ENCODE results near the gene THSD4. TPM values are rescaled to one million over a fixed set of nuclear protein-coding genes. Genes with fewer than 3 reads are reported as not detected.

Gene THSD4
- polyA plus RNA-seq, 1 experiment = 45.8 TPM

DNA sequence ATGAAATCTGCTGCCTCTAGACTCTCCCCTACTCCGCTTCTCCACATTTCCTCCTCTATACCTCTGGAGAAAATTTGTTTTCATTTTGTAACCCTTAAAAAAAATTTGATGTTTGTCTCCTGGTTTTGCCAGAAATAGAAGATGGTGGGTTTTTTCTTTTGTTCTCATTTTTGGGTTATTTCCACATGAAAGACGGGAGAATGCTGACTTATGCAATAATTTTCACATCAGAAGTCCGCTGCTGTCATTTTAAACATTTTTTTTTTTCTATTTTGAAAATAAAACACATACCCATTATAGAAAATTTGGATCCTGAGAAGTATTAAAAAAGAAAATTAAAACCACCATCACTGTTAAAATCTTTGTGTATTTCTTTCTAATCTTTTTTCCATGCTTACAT, 374.3 kb downstream of the THSD4 start:
- POLR2A ChIA-PET = no interaction called here
- CTCF ChIA-PET = no interaction called here

DNA sequence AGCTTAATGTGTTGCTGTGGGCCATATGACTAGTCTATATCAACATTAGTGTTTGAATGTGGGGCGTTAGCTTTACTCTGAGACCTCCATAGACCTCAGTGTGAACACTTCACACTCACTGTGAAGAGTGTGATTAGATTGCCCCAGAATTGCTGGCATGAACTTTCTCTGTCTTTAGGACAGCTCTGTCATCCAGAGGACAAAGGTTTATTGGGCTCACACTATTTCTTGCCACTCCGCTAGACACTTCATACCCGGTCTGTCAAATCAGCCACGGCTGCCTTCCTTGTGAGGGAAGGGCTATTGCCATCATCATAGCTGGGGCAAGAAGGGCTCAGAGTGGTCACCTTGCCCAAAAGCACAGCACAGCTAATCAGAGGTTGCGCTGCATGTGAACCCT, 378.3 kb downstream of the THSD4 start:
- Histone ChIP-seq H3K27me3 (ENCODE audit: control insufficient read depth, insufficient read depth, low read length) (no peaks in the 10 kb centered on the region), H3K4me3 (ENCODE audit: low read depth, low read length) (no peak overlapping the region), H3K9me3 (ENCODE audit: control insufficient read depth, insufficient read depth, low read length) (no peaks in the 10 kb centered on the region; the same call in 1 of the 2 replicates), H3K27ac (ENCODE audit: low read depth, low read length) (no peak overlapping the region)
- POLR2A ChIA-PET = interaction anchor here (0.5 kb wide), 1 partner anchor 423 kb away, joined by 5 read pairs; no protein-coding TSS in a partner anchor
- CTCF ChIA-PET = interaction anchor here (0.8 to 1.6 kb wide), 2 partner anchors 8 to 237 kb away, joined by 3 read pairs; no protein-coding TSS in a partner anchor
- TF ChIP-seq, protein P1, sequence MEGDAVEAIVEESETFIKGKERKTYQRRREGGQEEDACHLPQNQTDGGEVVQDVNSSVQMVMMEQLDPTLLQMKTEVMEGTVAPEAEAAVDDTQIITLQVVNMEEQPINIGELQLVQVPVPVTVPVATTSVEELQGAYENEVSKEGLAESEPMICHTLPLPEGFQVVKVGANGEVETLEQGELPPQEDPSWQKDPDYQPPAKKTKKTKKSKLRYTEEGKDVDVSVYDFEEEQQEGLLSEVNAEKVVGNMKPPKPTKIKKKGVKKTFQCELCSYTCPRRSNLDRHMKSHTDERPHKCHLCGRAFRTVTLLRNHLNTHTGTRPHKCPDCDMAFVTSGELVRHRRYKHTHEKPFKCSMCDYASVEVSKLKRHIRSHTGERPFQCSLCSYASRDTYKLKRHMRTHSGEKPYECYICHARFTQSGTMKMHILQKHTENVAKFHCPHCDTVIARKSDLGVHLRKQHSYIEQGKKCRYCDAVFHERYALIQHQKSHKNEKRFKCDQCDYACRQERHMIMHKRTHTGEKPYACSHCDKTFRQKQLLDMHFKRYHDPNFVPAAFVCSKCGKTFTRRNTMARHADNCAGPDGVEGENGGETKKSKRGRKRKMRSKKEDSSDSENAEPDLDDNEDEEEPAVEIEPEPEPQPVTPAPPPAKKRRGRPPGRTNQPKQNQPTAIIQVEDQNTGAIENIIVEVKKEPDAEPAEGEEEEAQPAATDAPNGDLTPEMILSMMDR (IDR thresholded peaks at IDR 0.05; ENCODE audit: low read depth, low read length) = no peak
- no peak for DNase-seq (ENCODE audit: low read depth, low spot score)

More for the DNA sequence above, 374.3 kb downstream of the THSD4 start:
- no peaks in the 10 kb centered on the region for H3K27me3 ChIP-seq (ENCODE audit: control insufficient read depth, insufficient read depth, low read length)
- no peak for DNase-seq (ENCODE audit: low read depth, low spot score)
- TF ChIP-seq, protein P1 (IDR thresholded peaks at IDR 0.05; ENCODE audit: low read depth, low read length) = no peak
- no peak overlapping the region for H3K4me3 ChIP-seq (ENCODE audit: low read depth, low read length)
- H3K27ac ChIP-seq (ENCODE audit: low read depth, low read length) = no peak overlapping the region
- H3K9me3 ChIP-seq (ENCODE audit: control insufficient read depth, insufficient read depth, low read length) = no peaks in the 10 kb centered on the region; the same call in 1 of the 2 replicates

DNA sequence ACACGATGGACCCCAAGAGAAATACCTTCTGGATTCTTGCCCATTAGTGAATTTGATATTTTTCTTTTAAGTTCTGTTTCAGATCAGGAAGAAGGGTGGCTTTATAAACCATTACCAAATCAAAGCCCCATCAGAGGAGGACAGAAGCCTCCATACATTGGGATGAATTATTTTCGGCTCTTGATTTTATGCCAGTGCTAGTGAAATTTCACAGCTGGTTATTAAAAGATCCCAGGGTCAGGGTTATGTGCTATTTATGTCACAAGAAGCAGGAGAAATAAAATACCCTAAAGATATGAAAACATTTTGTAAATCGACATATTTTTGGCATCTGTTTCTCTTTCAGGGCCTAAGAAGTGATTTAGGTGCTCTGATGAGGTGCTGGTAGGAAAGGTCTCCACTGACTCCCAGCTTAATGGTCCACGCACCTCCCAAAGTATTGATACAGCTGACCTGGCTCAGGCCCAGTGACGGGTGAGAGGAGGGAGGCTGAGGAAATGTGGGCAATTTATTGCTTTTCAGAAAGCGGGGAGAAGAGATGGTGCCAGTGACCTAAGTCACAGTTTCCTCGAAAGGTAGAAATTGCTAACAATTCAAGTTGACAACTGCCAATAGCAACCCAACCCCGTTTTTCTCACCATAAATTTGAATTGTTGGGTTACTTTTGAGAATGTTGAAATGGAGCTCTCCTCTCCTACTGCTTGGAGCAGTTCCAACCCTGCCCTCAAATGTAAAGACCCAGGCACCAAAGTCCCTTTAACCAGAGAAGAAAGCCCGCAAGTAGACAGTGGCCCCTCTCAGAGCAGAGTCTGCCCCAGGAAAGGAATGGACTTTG, 379.5 kb downstream of the THSD4 start:
- CTCF ChIA-PET = interaction anchor here (0.8 to 1.6 kb wide), 2 partner anchors 52 to 235 kb away, joined by 3 read pairs; no protein-coding TSS in a partner anchor
- DNase-seq (ENCODE audit: low read depth, low spot score) = no peak
- POLR2A ChIA-PET = interaction anchor here (0.7 kb wide), 1 partner anchor 602 kb away, joined by 7 read pairs; no protein-coding TSS in a partner anchor
- H3K9me3 ChIP-seq (ENCODE audit: control insufficient read depth, insufficient read depth, low read length) = no peaks in the 10 kb centered on the region; the same call in 1 of the 2 replicates
- no peaks in the 10 kb centered on the region for H3K27me3 ChIP-seq (ENCODE audit: control insufficient read depth, insufficient read depth, low read length)
- TF ChIP-seq, protein P1 (IDR thresholded peaks at IDR 0.05; ENCODE audit: low read depth, low read length) = no peak
- no peak overlapping the region for H3K27ac ChIP-seq (ENCODE audit: low read depth, low read length)
- H3K4me3 ChIP-seq (ENCODE audit: low read depth, low read length) = no peak overlapping the region

DNA sequence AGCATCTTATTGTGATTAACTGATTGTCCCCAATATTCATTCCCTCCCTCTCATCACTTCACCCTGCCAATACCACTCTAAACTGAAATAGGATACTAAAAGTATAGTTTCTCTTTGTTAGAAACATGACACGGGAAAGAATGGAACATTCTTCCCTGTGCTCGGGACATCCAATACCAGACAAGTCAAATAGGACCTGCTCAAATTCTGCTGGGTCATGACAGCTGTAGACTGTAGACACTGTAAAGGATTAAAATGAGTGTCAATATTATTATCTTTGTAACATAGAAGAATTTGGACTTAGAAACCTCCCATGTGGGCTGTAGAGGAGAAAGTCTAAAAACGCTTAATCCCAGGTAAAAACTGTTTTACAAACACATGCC, 380.1 kb downstream of the THSD4 start:
- DNase-seq (ENCODE audit: low read depth, low spot score) = no peak
- Histone ChIP-seq H3K27me3 (ENCODE audit: control insufficient read depth, insufficient read depth, low read length) (no peaks in the 10 kb centered on the region), H3K4me3 (ENCODE audit: low read depth, low read length) (no peak overlapping the region), H3K9me3 (ENCODE audit: control insufficient read depth, insufficient read depth, low read length) (no peaks in the 10 kb centered on the region; the same call in 1 of the 2 replicates), H3K27ac (ENCODE audit: low read depth, low read length) (no peak overlapping the region)
- TF ChIP-seq, protein P1 (IDR thresholded peaks at IDR 0.05; ENCODE audit: low read depth, low read length) = no peak
- ChIA-PET POLR2A (no interaction called here), CTCF (interaction anchor here (0.8 kb wide), 1 partner anchor 52 kb away, joined by 3 read pairs; no protein-coding TSS in a partner anchor)

Measured in AG04450 (cell line).